Left lung (tissue), 10 donors: ENCODE data around the gene SLC34A3. TPM values are rescaled to one million over a fixed set of nuclear protein-coding genes. Genes with fewer than 3 reads are reported as not detected.

ENCODE experiments used
- ATAC-seq: fragments of 200-7000 bp; cut with Tn5 transposase; one replicate; pipeline ENCODE4 v1.9.1; 2020; ENCODE audit warnings: moderate library complexity
- DNase-seq, 4 donors: peaks; one replicate each; pipeline ENCODE4 v3.0.0-alpha.2; 2013 to 2020
- H3K27ac ChIP-seq, 2 donors: fragments of 200-600 bp; sonication (generic) in 1 of 2; one replicate each; pipeline versions ENCODE4 v1.5.0 to v1.8.0; 2020 to 2021
- H3K27me3 ChIP-seq, 2 donors: fragments of 200-600 bp; sonication (generic) in 1 of 2; one replicate each; pipeline versions ENCODE4 v1.5.0 to v1.8.0; 2020 to 2021
- H3K36me3 ChIP-seq, 2 donors: fragments of 200-600 bp; sonication (generic) in 1 of 2; one replicate each; pipeline versions ENCODE4 v1.5.0 to v1.8.0; 2020 to 2021
- H3K4me1 ChIP-seq, 2 donors: fragments of 200-600 bp; one replicate each; pipeline ENCODE4 v1.8.0; 2021
- H3K4me3 ChIP-seq, 2 donors: fragments of 200-600 bp; sonication (generic) in 1 of 2; one replicate each; pipeline versions ENCODE4 v1.5.0 to v1.8.0; 2020 to 2021; ENCODE audit warnings: mild to moderate bottlenecking in 1 of 2
- H3K9me3 ChIP-seq, 2 donors: fragments of 200-600 bp; sonication (generic) in 1 of 2; one replicate each; pipeline versions ENCODE4 v1.5.0 to v1.8.0; 2020 to 2021
- CTCF ChIP-seq, 2 donors: fragments of 200-600 bp; sonication (generic) in 1 of 2; IDR thresholded peaks; one replicate each; pipeline versions ENCODE4 v1.5.0 to v1.8.0; 2021; ENCODE audit warnings: antibody characterized with exemption in 2 of 2
- intact Hi-C, 2 donors: fragments of 100-400 bp; cut with DNase I; formaldehyde crosslinking; loops; one replicate each; pipeline versions ENCODE4 v1.11.2 to v1.14.2; 2022
- polyA plus RNA-seq, 6 donors: library from polyadenylated mRNA; unstranded; fragments of 120-200 nt; gene quantifications; one replicate each; pipeline ENCODE4 v1.2.1, GENCODE V29; 2013; ENCODE audit not compliant: insufficient read length in 6 of 6
- total RNA-seq, 2 donors: library from RNA; stranded (reverse); fragmentation: NEBNext Ultra II Directional; extraction: Animal tissue kit (Norgen Biotek cat#: 25700); gene quantifications; one replicate each; pipeline ENCODE4 v1.2.1, GENCODE V29; 2021
- donor health status: DM: no; HTN: yes; CAD: no.
- donor health status: DM: no; HTN: no; CAD: no.

SLC34A3 gene
- total and polyA plus RNA-seq, 8 donors = 0.12 to 2.8 (median 1.7) TPM; not detected in 1

GRCh38 chr9:137223078-137223970 lies 7.4 kb upstream of the SLC34A3 start:
- H3K9me3 ChIP-seq = no peaks in the 10 kb centered on the region
- no peaks in the 10 kb centered on the region for H3K36me3 ChIP-seq
- intact Hi-C loops = no loop called here
- H3K27ac ChIP-seq = peak overlapping the region; percentile 86 to 90
- H3K4me1 ChIP-seq = peaks cover 12 to 56% of the 10 kb centered on the region in 2 donors
- DNase-seq = peak; percentile 90 to 98 (median 97)
- peaks cover 0 to 35% of the 10 kb centered on the region in 2 donors for H3K27me3 ChIP-seq
- peak overlapping the region; percentile 47 to 70 for H3K4me3 ChIP-seq
- no peak for TF ChIP-seq CTCF (IDR thresholded peaks at IDR 0.05)
- peak; percentile 86 for ATAC-seq

- H3K27ac ChIP-seq = peak within 1 kb of the TSS; percentile 86 to 90
- peaks cover 12 to 47% of the 10 kb centered on the region in 2 donors for H3K4me1 ChIP-seq
- DNase-seq (peak in 1 of 4 donors; percentile 86), ATAC-seq (no peak)
- H3K36me3 ChIP-seq = no peaks in the 10 kb centered on the region
- no peaks in the 10 kb centered on the region for H3K9me3 ChIP-seq
- peak within 1 kb of the TSS; percentile 47 to 70 for H3K4me3 ChIP-seq
- no peak for TF ChIP-seq CTCF (IDR thresholded peaks at IDR 0.05)
- peaks cover 0 to 52% of the 10 kb centered on the region in 2 donors for H3K27me3 ChIP-seq
- intact Hi-C loops = no loop called here
These were observed 5.6 kb upstream of the SLC34A3 start, which contains the start of gene CYSRT1 for GRCh38 chr9:137224830-137225694. Gene CYSRT1 (plus strand): TSS chr9:137225174. CDS start chr9:137225622, 448 bp downstream.

- H3K4me1 ChIP-seq = peaks cover 12 to 47% of the 10 kb centered on the region in 2 donors
These were observed 4.9 kb upstream of the SLC34A3 start for GRCh38 chr9:137225699-137226331.

GRCh38 chr9:137226338-137227053 lies 4.2 kb upstream of the SLC34A3 start:
- H3K4me1 ChIP-seq = peaks cover 12 to 45% of the 10 kb centered on the region in 2 donors
- peak overlapping the region; percentile 45 to 65 for H3K27ac ChIP-seq
- no peak overlapping the region for H3K4me3 ChIP-seq
- H3K9me3 ChIP-seq = no peaks in the 10 kb centered on the region
- peaks cover 0 to 59% of the 10 kb centered on the region in 2 donors for H3K27me3 ChIP-seq
- intact Hi-C loops = no loop called here
- no peak for DNase-seq
- ATAC-seq = no peak
- TF ChIP-seq CTCF (IDR thresholded peaks at IDR 0.05) = no peak
- no peaks in the 10 kb centered on the region for H3K36me3 ChIP-seq

More at GRCh38 chr9:137225699-137226331, 4.9 kb upstream of the SLC34A3 start:
- H3K9me3 ChIP-seq = no peaks in the 10 kb centered on the region
- peaks cover 0 to 59% of the 10 kb centered on the region in 2 donors for H3K27me3 ChIP-seq
- intact Hi-C loops = no loop called here
- no peak for ATAC-seq
- DNase-seq = no peak
- H3K27ac ChIP-seq = no peak overlapping the region
- TF ChIP-seq CTCF (IDR thresholded peaks at IDR 0.05) = no peak
- H3K4me3 ChIP-seq = no peak overlapping the region
- no peaks in the 10 kb centered on the region for H3K36me3 ChIP-seq
